HEK293 (cell line): ENCODE data around the gene APOBEC3H.

ENCODE experiments used
- CTCF ChIP-seq: fragments of 450-650 bp; formaldehyde crosslinking; IDR thresholded peaks from 2 replicates; pipeline ENCODE4 v1.5.1; 2016; ENCODE audit warnings: missing biosample characterization, missing genetic modification characterization
- PBX3 ChIP-seq: sonication (generic); formaldehyde crosslinking; IDR thresholded peaks from 2 replicates; pipeline ENCODE4 v1.8.1; 2022; ENCODE audit warnings: mild to moderate bottlenecking, moderate library complexity, missing genetic modification reagents
- YY2 ChIP-seq: fragments of 450-650 bp; formaldehyde crosslinking; IDR thresholded peaks from 2 replicates; pipeline ENCODE4 v1.5.1; 2016; ENCODE audit warnings: missing biosample characterization, missing genetic modification characterization
- ZNF155 ChIP-seq: fragments of 450-650 bp; formaldehyde crosslinking; IDR thresholded peaks from 2 replicates; pipeline ENCODE4 v1.5.1; 2016; ENCODE audit warnings: missing biosample characterization, missing genetic modification characterization
- ZNF169 ChIP-seq: fragments of 450-650 bp; formaldehyde crosslinking; IDR thresholded peaks from 2 replicates; pipeline ENCODE4 v1.5.1; 2016; ENCODE audit warnings: missing biosample characterization, missing genetic modification characterization
- ZNF341 ChIP-seq: fragments of 450-650 bp; formaldehyde crosslinking; IDR thresholded peaks from 2 replicates; pipeline ENCODE4; 2016; ENCODE audit warnings: low read depth, missing biosample characterization, missing genetic modification characterization
- ZNF514 ChIP-seq: fragments of 450-650 bp; formaldehyde crosslinking; IDR thresholded peaks from 2 replicates; pipeline ENCODE4 v1.5.1; 2016; ENCODE audit warnings: missing biosample characterization, missing genetic modification characterization
- ZNF530 ChIP-seq: fragments of 450-650 bp; formaldehyde crosslinking; IDR thresholded peaks from 2 replicates; pipeline ENCODE4 v1.5.1; 2016; ENCODE audit warnings: low read depth, missing biosample characterization, missing genetic modification characterization
- ZNF830 ChIP-seq: fragments of 450-650 bp; IDR thresholded peaks from 2 replicates; pipeline ENCODE4 v1.5.0; 2018; ENCODE audit warnings: missing biosample characterization, missing genetic modification characterization, low read depth, mild to moderate bottlenecking, moderate library complexity

- TF ChIP-seq ZNF530 (tag by site-specific recombination) (no peak), ZNF155 (no peak), PBX3 (CRISPR knock-in tag) (no peak), ZNF169 (tag by site-specific recombination) (no peak), CTCF (tag by site-specific recombination) (no peak), YY2 (tag by site-specific recombination) (no peak), ZNF514 (no peak), ZNF341 (no peak), ZNF830 (tag by site-specific recombination) (no peak)
Measured at GRCh38 chr22:39117585-39118191, 20.6 kb downstream of the APOBEC3H start.
